Activated T-helper 2 cell treated with anti-CD3 and anti-CD28 coated beads, Interferon-gamma antibody, Interleukin-2, Interleukin-4, amounts not matched to agents 10 μg/mL and 5 μg/mL and 100 μg/mL, durations not matched to agents 14 hours and 24 hours and 36 hours (primary cell): ENCODE data around the gene RPL31. TPM values are rescaled to one million over a fixed set of nuclear protein-coding genes. Genes with fewer than 3 reads are reported as not detected.
"Not testable (repeated sequence)": the region's sequence is repeated elsewhere in the genome, so short reads cannot be mapped to it uniquely, and the experiment has no call there.

Experiments used
- DNase-seq: peaks from one replicate; pipeline ENCODE4 v3.0.0; 2021; ENCODE audit warnings: low spot score
- H3K27ac Mint-ChIP-seq: one replicate; pipeline ENCODE4 v1.8.0; 2021; ENCODE audit warnings: mixed read lengths
- H3K27me3 Mint-ChIP-seq: one replicate; pipeline ENCODE4 v1.8.0; 2021; ENCODE audit warnings: low read depth, mixed read lengths
- H3K36me3 Mint-ChIP-seq: one replicate; pipeline ENCODE4 v1.8.0; 2021; ENCODE audit warnings: low read depth, mixed read lengths
- H3K4me1 Mint-ChIP-seq: one replicate; pipeline ENCODE4 v1.8.0; 2021; ENCODE audit warnings: low read depth, mixed read lengths
- H3K4me3 Mint-ChIP-seq: one replicate; pipeline ENCODE4 v1.8.0; 2021; ENCODE audit warnings: low read depth, mild to moderate bottlenecking, moderate library complexity, mixed read lengths
- H3K9me3 Mint-ChIP-seq: one replicate; pipeline ENCODE4 v1.8.0; 2021; ENCODE audit warnings: mixed read lengths
- intact Hi-C: fragments of 100-400 bp; cut with micrococcal nuclease; formaldehyde crosslinking; loops from one replicate; pipeline ENCODE4 v1.15.1; 2023
- total RNA-seq: library from RNA; stranded (reverse); gene quantifications from 2 replicates; pipeline ENCODE4 v1.2.3, GENCODE V29; 2022

Gene RPL31
- total RNA-seq, 1 donor from 2014 or later = 1,243 TPM

- H3K4me3 Mint-ChIP-seq = no peak overlapping the region
- no peak for DNase-seq
- no peak overlapping the region for H3K27ac Mint-ChIP-seq
- peaks cover 3% of the 10 kb centered on the region for H3K27me3 Mint-ChIP-seq
- H3K9me3 Mint-ChIP-seq = no peaks in the 10 kb centered on the region
- H3K36me3 Mint-ChIP-seq = no peaks in the 10 kb centered on the region
- no peaks in the 10 kb centered on the region for H3K4me1 Mint-ChIP-seq
- intact Hi-C loops = no loop called here
Observed at GRCh38 chr2:101047075-101047766, 45.1 kb downstream of the RPL31 start.

- Mint-ChIP-seq H3K27ac (no peak overlapping the region), H3K9me3 (no peaks in the 10 kb centered on the region), H3K4me3 (no peak overlapping the region), H3K4me1 (no peaks in the 10 kb centered on the region), H3K27me3 (peaks cover 3% of the 10 kb centered on the region), H3K36me3 (no peaks in the 10 kb centered on the region)
- no peak for DNase-seq
- intact Hi-C loops = no loop called here
Observed at GRCh38 chr2:101047774-101048173, 45.7 kb downstream of the RPL31 start.

- intact Hi-C loops = no loop called here
- Mint-ChIP-seq H3K4me3 (no peak overlapping the region), H3K36me3 (no peaks in the 10 kb centered on the region), H3K27ac (no peak overlapping the region), H3K9me3 (no peaks in the 10 kb centered on the region), H3K4me1 (no peaks in the 10 kb centered on the region), H3K27me3 (peaks cover 3% of the 10 kb centered on the region)
- no peak for DNase-seq
Observed at GRCh38 chr2:101048756-101049155, 46.7 kb downstream of the RPL31 start.

- H3K27ac Mint-ChIP-seq, H3K4me1 Mint-ChIP-seq, intact Hi-C loops, H3K9me3 Mint-ChIP-seq, DNase-seq, H3K27me3 Mint-ChIP-seq, H3K36me3 Mint-ChIP-seq, H3K4me3 Mint-ChIP-seq: not testable (repeated sequence)
Observed at GRCh38 chr2:101050886-101051285, 48.8 kb downstream of the RPL31 start.

DNA sequence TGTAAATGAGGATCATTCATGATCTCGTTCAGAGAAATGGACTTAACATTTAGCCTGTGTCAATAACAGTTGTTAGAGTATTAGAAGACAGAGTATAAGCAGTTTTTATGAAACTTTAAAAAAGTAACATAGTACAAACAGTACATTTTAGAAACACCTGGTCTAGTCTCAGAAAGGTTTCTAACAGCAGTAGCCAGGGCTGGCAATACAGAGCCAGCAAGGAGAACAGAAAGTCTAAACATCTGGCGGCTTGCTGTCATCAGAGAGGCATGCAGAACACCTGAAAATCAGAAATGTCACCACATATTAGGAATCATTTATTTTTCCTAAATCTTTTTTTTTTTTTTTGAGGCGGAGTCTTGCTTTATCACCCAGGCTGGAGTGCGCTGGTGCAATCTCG lies 50.1 kb downstream of the RPL31 start:
- H3K9me3 Mint-ChIP-seq = no peaks in the 10 kb centered on the region

DNA sequence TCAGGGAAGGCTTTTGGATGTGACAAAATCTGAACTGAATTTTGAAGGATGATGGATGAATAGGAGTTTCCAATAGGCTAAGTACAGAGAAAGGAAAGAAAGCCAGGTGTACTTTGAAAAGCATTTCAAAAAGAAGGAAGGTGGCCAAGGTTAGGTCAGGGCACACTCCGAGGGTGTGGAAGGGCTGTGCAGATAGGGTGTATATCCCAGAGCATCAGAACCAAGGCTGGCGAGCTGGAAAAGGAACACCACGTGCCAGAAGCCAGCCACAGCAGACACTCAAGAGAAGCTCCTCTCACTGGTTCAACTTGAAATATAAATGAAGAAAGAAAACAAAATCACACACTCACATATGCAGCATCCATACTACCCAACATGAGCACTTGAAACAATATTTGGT lies 51.0 kb downstream of the RPL31 start:
- peaks cover 2% of the 10 kb centered on the region for H3K27me3 Mint-ChIP-seq
- H3K36me3 Mint-ChIP-seq = no peaks in the 10 kb centered on the region
- intact Hi-C loops = no loop called here
- no peak for DNase-seq
- H3K27ac Mint-ChIP-seq = no peak overlapping the region
- no peaks in the 10 kb centered on the region for H3K9me3 Mint-ChIP-seq
- H3K4me3 Mint-ChIP-seq = no peak overlapping the region
- no peaks in the 10 kb centered on the region for H3K4me1 Mint-ChIP-seq

More for the DNA sequence above, 50.1 kb downstream of the RPL31 start:
- peaks cover 2% of the 10 kb centered on the region for H3K27me3 Mint-ChIP-seq
- intact Hi-C loops = no loop called here
- no peaks in the 10 kb centered on the region for H3K36me3 Mint-ChIP-seq
- DNase-seq = no peak
- no peak overlapping the region for H3K4me3 Mint-ChIP-seq
- no peaks in the 10 kb centered on the region for H3K4me1 Mint-ChIP-seq
- H3K27ac Mint-ChIP-seq = no peak overlapping the region

Other genes starting within 250 kb of the RPL31 start
- 4.2 and 5.6 TPM in 2 replicates for gene NPAS2, start 182.2 kb upstream of the RPL31 start, total RNA-seq
- gene TBC1D8, start 149.1 kb downstream of the RPL31 start, total RNA-seq = 0.87 and 1.3 TPM in 2 replicates